Right lobe of liver (tissue), 6 donors: ENCODE measurements around the gene IVL. TPM values are rescaled to one million over a fixed set of nuclear protein-coding genes. Genes with fewer than 3 reads are reported as not detected.
A peak's percentile ranks its signal among the peaks of the same experiment; 100 is the strongest.

Experiments used
- ATAC-seq, 4 donors: fragments of 200-7000 bp; cut with Tn5 transposase; one replicate each; pipeline ENCODE4 v1.9.1; 2020; ENCODE audit warnings: mild to moderate bottlenecking in 4 of 4, moderate library complexity in 4 of 4
- DNase-seq, 3 donors: peaks; one replicate each; pipeline ENCODE4 v3.0.0-alpha.2; 2020
- H3K27ac ChIP-seq, 3 donors: fragments of 200-600 bp; one replicate each; pipeline ENCODE4 v1.8.0; 2022
- H3K27me3 ChIP-seq, 2 donors: fragments of 200-600 bp; one replicate each; pipeline ENCODE4 v1.8.0; 2022
- H3K36me3 ChIP-seq, 4 donors: fragments of 200-600 bp; sonication (generic) in 1 of 4; one replicate each; pipeline versions ENCODE4 v1.5.1 to v1.8.0; 2017 to 2022; ENCODE audit warnings: control low read depth in 1 of 4
- H3K4me1 ChIP-seq, 4 donors: fragments of 200-600 bp; sonication (generic) in 1 of 4; one replicate each; pipeline versions ENCODE4 v1.5.1 to v1.8.0; 2017 to 2022; ENCODE audit warnings: control low read depth in 1 of 4
- H3K4me3 ChIP-seq, 3 donors: fragments of 200-600 bp; one replicate each; pipeline ENCODE4 v1.8.0; 2022
- H3K9me3 ChIP-seq, 4 donors: fragments of 200-600 bp; sonication (generic) in 1 of 4; one replicate each; pipeline versions ENCODE4 v1.5.1 to v1.8.0; 2017 to 2022; ENCODE audit warnings: control low read depth in 1 of 4
- POLR2A ChIP-seq: fragments of 450-650 bp; IDR thresholded peaks from one replicate; pipeline ENCODE4 v1.6.1; 2017; ENCODE audit warnings: antibody characterized with exemption, mild to moderate bottlenecking
- WGBS: methylation state at CpG from one replicate; pipeline ENCODE4 v1.1.6; 2018; ENCODE audit warnings: low coverage, low lambda C conversion rate; ENCODE audit not compliant: insufficient coverage; ENCODE audit errors: missing lambda C conversion rate; 5-methylcytosine and 5-hydroxymethylcytosine counted together
- intact Hi-C, 2 donors: fragments of 100-400 bp; cut with DNase I; formaldehyde crosslinking; loops; one replicate each; pipeline versions ENCODE4 v1.11.2 to v1.14.1; 2022
- total RNA-seq, 6 experiments: library from RNA; depleted of rRNA in 2 of 6; stranded (reverse); fragments of >200 nt in 2 of 6; fragmentation: NEBNext Ultra II Directional in 3 of 6; extraction: Animal tissue kit (Norgen Biotek cat#: 25700) in 3 of 6; gene quantifications; one replicate each; pipeline versions ENCODE4 v1.1.0 to v1.2.4, GENCODE V29; 2016 to 2023
- TF ChIP-seq, protein P1 (sequence below), 4 donors: fragments of 200-600 bp in 3 of 4; fragments of 450-650 bp in 1 of 4; IDR thresholded peaks; one replicate each; pipeline versions ENCODE4 v1.5.1 to v1.8.0; 2016 to 2022; ENCODE audit warnings: antibody characterized with exemption in 4 of 4, mild to moderate bottlenecking in 2 of 4
- donor health status: DM: no; HTN: yes; CAD: no.
- donor health status: DM: no; HTN: no; CAD: no.
- donor health status: DM: no; HTN: no; CAD: no.
- donor health status: DM: no; HTN: yes; CAD: no.
- donor health status: DM: no; HTN: yes; CAD: no.

Gene IVL
- total RNA-seq, 6 experiments from 2014 or later: not detected

DNA sequence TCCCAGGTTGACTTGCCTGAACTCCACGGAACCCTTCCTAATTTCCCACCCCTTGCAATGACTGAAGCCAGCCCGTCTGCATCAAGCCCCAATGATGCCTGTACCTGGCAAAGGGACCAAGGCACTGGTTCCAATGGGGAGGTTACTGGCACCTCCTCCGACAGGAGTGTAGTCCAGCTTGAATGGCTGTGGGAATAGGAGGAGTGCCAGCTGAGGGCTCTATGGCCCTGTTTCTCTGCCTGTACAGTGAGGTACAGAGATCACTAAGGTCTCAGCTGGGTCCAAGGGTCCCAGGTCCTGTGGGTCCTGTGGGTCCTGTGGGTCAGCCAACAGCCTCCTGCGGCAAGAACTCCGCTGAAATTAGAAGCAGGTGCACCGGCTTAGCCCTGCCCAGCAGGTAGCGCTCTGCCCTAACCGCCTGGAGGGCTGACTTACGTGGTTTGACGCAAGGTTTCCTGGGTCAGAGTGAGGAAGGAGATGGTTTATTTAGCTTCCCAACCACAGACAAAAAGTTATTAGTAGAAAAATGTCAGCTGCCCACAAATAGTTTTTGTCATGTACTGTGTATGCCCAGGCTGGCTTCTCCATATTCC lies 52.2 kb downstream of the IVL start:
- Histone ChIP-seq H3K27ac (no peak overlapping the region), H3K27me3 (no peaks in the 10 kb centered on the region), H3K4me1 (peaks cover 0 to 6% (median 0%) of the 10 kb centered on the region in 4 donors), H3K9me3 (no peaks in the 10 kb centered on the region), H3K36me3 (no peaks in the 10 kb centered on the region), H3K4me3 (no peak overlapping the region)
- intact Hi-C loops: no loop called here
- 72% methylated on average over 4 of the region's 10 CpGs for WGBS
- peak in 2 of 4 donors; percentile 39 to 42 for ATAC-seq
- TF ChIP-seq POLR2A: no peak
- TF ChIP-seq, protein P1, sequence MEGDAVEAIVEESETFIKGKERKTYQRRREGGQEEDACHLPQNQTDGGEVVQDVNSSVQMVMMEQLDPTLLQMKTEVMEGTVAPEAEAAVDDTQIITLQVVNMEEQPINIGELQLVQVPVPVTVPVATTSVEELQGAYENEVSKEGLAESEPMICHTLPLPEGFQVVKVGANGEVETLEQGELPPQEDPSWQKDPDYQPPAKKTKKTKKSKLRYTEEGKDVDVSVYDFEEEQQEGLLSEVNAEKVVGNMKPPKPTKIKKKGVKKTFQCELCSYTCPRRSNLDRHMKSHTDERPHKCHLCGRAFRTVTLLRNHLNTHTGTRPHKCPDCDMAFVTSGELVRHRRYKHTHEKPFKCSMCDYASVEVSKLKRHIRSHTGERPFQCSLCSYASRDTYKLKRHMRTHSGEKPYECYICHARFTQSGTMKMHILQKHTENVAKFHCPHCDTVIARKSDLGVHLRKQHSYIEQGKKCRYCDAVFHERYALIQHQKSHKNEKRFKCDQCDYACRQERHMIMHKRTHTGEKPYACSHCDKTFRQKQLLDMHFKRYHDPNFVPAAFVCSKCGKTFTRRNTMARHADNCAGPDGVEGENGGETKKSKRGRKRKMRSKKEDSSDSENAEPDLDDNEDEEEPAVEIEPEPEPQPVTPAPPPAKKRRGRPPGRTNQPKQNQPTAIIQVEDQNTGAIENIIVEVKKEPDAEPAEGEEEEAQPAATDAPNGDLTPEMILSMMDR (IDR thresholded peaks at IDR 0.05): no peak
- peak in 1 of 3 donors; percentile 82 for DNase-seq

Other genes starting within 250 kb of the IVL start
- gene LCE2D, start 245.2 kb upstream of the IVL start, total RNA-seq: not detected
- not detected for gene LCE2C, start 233.3 kb upstream of the IVL start, total RNA-seq
- gene LCE2B, start 222.4 kb upstream of the IVL start, total RNA-seq: not detected
- gene LCE2A, start 210.2 kb upstream of the IVL start, total RNA-seq: not detected
- gene LCE4A, start 200.4 kb upstream of the IVL start, total RNA-seq: not detected
- not detected for gene KPRP, start 150.5 kb upstream of the IVL start, total RNA-seq
- not detected for gene LCE1F, start 133.4 kb upstream of the IVL start, total RNA-seq
- not detected for gene LCE1E, start 122.3 kb upstream of the IVL start, total RNA-seq
- not detected for gene LCE1D, start 111.8 kb upstream of the IVL start, total RNA-seq
- gene LCE1C, start 101.9 kb upstream of the IVL start, total RNA-seq: not detected
- not detected for gene LCE1B, start 96.6 kb upstream of the IVL start, total RNA-seq
- not detected for gene LCE1A, start 81.1 kb upstream of the IVL start, total RNA-seq
- gene LCE6A, start 65.7 kb upstream of the IVL start, total RNA-seq: not detected
- not detected for gene LCE7A, start 48.5 kb upstream of the IVL start, total RNA-seq
- not detected for gene SMCP, start 30.2 kb upstream of the IVL start, total RNA-seq
- not detected for gene SPRR5, start 38.7 kb downstream of the IVL start, total RNA-seq
- gene SPRR4, start 62.1 kb downstream of the IVL start, total RNA-seq: not detected
- not detected for gene SPRR1A, start 75.5 kb downstream of the IVL start, total RNA-seq
- under 1 TPM in 1 of 6 experiments, not detected in 5; 0.31 TPM for gene SPRR3, start 93.2 kb downstream of the IVL start, total RNA-seq
- not detected for gene SPRR1B, start 122.7 kb downstream of the IVL start, total RNA-seq
- gene SPRR2D, start 132.6 kb downstream of the IVL start, total RNA-seq: not detected
- under 1 TPM in 1 of 6 experiments, not detected in 5; 0.40 TPM for gene SPRR2A, start 149.0 kb downstream of the IVL start, total RNA-seq
- gene SPRR2B, start 163.1 kb downstream of the IVL start, total RNA-seq: not detected
- not detected for gene SPRR2E, start 186.0 kb downstream of the IVL start, total RNA-seq
- not detected for gene SPRR2F, start 205.0 kb downstream of the IVL start, total RNA-seq
- not detected for gene SPRR2G, start 242.3 kb downstream of the IVL start, total RNA-seq